ENCODE data around the gene TTC13.
"Not testable (repeated sequence)": the region's sequence is repeated elsewhere in the genome, so short reads cannot be mapped to it uniquely, and the experiment has no call there.

Gene TTC13

DNA sequence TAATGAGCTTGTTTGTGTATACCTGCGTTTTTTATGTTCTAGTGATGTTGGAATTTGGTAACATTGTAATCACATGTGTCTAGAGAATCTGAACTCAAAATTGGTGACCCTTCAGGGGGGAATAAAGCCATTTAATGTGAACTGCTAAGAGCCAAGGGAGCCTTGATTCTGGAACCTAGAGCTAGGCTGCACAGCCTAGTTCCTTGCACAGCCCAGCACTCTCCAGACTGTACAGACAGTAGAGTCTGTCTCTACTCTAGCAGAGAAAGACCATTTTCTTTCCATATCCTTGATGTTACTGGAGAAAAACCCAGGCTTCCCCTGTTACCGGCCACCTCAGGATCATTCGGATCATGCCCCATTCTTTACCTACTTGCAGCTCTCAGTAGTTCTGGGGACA is 8.8 kb upstream of the TTC13 start:
- no peak for DNase-seq

DNA sequence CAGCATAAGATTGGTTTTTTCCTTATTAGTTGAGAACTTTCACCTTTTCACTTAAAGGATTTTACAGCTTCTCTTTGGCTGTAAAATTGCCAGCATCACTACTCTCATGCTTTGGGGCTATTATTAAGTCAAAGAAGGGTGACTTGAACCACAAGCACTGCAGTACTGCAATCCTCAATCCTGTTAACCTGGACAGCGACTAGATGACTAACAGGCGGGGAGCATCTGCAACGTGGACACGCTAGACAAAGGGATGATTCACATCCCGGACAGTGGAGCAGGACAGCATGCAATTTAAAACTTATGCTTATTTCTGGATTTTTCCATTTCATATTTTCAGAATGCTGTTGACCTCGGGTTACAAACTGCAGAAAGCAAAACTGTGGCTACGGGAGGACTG is 8.3 kb upstream of the TTC13 start:
- DNase-seq: no peak

DNA sequence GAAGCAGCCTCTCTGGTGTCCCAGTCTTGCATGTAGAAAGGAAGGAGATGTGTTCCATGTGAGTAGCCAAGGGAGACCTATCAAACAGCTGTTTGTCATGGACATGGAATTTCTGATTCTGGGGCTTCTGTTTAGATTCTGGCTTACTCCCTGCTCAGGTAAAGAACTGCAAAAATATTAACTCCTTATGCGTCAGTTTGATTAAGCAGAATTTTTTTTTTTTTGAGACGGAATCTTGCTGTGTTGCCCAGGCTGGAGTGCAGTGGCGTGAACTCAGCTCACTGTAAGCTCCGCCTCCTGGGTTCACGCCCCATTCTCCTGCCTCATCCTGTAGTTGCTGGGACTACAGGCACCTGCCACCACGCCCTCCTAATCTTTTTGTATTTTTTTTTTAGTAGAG is 7.0 kb upstream of the TTC13 start:
- no peak for DNase-seq

DNA sequence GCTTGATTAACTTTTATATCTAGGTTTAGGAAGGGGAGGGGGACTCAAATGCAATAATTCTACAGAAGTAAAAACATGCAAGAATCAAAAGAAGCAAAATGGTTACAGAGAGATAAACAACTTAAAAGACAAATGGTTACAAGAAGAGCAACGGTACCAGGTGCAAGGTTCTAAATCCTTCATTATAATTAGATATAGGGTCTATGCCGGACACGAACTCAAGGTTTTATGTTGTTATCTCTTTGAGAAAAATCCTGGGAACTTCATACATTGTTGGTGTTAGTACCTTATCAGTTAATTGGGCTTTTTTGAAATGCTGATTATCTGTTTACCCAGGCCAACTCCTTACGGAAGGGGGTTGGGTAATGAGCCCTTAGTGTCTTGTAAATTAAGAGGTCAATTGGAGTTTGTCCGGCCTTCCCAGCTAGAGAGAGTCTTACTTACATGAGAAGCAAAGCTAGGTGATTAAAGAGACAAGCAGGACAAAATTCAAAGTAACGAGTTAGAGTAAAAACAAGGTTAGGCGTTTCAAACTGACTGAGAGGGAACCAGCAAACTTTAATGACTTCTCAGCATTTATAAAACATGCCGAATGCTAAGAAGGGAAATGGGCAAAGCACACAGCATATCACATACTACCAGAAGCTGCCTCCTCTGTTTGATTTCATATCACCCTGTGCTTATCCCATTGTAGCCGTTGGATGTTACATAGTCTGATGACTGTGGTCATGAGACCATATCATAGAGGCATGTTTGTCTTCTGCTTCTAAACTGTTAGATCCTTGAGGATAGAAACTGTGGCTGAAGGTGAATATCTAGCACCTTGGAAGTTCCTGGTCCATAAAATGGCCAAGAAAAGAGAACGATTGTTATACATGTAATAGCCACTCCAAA is 6.2 kb upstream of the TTC13 start:
- DNase-seq: not testable (repeated sequence)

DNA sequence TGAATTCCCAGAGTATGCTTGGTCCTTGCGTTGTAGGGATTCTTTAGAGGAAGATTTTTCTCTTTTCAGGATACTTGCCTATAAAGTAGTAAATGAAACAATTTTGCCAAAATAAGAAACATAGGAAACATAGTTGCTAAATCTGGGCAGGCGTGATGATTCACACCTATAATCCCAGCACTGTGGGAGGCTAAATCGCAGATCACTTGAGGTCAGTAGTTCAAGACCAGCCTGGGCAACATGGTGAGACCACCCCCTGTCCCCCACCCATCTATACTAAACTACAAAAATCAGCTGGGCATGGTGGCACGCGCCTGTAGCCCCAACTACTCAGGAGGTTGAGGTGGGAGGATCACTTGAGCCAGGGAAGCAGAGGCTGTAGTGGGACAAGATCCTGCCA is 5.2 kb upstream of the TTC13 start:
- DNase-seq: no peak

DNA sequence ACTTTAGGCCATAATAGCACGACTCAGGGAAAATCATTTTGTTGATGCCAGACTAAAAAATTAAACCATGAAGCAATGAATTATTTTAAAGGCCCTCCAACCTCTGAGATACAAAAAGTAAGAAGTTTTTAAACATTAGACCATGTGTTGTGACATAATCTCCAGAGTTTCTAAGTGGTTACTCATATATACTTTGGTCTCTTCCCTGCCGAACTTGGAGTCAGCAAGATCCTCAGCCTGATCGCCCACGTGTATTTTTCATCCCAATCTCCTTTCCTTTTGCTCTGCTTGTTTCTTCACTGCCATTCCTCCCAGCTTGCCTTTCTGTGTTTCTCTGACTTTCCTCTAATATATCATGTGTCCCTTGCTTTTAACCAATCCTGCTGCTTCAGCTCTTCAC is 4.0 kb upstream of the TTC13 start:
- DNase-seq: no peak

DNA sequence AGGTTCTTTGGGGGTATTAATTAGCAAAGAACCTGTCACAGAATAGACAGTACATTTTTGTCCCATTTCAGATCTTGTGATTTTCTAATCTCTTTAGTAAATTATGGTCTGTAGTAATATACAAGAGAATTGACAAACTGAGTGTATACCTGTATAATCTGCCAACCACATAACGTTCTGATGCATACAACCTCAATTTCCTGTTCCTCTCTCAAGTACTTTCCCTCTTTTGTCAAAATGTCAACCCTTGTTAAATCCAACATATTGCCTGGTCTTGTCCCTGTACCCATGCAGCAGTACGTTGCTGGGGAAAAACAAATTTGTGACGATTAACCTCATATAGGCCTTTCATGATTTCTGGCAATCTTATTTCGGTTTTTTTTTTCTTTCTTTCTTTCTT is 1.3 kb upstream of the TTC13 start:
- DNase-seq: no peak

DNA sequence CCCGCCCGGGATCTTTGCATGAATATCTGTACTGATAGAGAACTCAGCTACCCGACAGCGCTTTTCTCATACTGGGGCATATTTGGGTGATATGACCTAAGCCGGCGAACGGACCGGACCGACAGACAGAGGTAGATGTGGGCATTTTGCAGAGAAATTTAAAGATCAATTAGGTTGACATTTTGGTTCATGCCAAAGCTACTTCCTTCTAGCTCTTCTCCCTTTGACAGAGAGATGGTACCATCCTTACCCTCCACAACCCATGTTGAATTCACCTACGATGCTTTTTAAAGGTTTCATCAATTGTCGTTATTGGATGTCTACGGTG is 692 bp upstream of the TTC13 start:
- DNase-seq: no peak

DNA sequence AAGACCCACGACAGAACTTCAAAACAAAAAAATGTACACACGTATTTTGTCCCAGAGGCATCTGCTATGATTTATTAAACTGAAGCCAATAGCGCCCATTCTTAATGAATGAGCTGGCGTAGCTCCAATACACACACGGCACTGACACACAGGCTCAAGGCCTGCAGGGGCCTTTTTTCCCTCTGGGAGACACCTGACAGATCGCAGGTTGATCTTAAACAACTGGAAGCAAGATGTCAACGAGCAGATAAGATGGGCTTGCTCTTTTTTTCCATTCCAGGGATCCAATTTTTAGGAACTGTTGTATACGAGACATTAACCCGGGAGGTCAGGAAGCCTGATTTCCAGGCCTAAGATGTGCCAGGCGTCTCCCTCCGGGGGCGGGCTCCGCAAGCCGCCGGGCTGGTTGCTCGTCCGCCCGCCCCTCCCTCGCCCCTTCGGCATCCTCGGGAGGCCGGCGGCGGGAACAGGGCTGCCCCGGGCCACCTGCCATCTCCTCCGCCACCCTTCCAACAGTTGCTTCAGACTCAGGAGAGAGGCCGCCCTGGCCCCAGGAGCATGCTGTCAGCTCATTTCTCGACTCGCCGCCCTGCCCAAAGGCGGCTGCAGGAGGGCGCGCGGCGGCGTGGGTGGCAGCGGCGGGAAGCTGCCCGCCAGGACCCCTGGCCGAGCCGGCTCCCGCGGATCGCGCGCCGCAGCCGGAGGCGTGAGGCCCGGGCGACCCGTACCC is 735 bp downstream of the TTC13 start:
- DNase-seq: no peak

DNA sequence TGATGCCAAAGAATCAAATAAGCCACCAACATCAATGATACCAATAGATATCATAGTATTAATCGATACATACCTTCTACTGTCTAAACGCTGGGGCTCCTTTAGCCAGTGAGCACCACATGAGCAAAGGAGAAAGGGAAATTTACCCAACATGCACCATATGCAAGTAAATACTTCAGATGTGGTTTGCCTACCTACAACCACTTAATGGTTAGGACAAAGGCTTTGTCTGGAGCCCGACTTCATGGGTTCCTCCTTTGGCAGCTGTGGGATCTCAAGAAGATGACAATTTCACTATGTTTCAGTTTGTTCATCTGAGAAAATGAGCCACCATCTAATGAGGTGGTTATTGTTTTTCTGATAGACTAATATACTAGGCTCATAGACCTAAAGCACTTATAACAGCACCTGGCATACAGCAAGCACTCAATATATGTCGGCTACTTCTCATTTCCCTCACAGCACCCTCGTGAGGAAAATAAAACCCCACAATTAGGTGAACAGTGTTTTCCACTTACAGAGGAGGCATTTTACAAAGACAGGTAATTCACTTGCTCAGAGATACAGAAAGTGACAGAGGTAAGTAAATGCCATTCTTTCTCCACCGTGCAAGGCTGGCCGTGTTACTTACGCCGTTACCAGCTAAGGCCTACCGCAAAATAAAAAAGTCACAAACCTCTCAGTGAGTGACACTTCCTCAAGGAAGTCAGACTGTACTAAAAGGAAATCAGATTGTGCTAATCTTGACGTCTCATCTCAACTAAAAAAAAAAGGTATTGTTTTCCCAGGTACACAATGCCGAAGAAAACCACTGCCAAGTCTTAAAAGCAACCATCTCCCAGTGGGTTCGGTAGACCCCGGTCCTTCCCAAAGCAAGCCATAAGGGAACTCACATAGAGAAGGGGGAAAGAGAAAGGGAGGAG is 1.6 kb downstream of the TTC13 start:
- DNase-seq: no peak

DNA sequence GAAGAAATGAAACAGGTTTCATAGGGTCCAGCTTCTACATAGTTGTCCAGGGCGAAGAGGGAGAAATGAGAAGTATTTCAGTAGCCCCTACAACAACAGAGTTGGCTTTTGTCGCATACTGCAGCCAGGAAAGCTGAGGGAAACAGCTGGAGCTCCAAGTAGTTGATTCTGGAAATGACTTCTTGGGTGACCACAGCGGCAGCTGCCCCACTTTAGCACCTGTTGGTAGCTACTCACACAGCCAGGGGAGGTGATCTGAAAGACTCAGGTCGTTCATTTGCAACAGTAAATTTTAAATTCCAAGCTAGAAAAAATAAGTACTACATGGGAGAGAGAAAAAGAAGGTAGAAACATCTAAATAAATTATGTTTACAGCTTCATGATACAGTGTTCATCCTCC is 2.3 kb downstream of the TTC13 start:
- no peak for DNase-seq

DNA sequence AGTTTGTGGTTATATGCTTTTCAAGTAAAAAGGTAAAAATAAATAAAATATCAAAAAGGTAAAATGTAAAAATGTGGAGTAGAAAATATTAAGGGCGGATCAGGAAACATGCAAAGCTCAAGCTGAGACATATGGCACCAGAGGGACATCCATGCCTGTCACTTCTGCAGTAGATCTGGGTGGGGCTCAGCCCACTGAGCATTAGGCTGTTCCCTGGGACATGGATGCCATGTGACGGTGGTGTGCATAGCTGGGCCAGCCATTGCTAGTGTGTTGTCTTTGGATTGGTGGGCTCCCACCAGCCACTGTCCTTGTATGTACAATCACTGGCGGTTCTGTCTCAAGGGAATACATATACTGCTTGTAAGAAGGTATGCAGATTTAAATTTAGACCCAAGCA is 3.0 kb downstream of the TTC13 start:
- DNase-seq: no peak

DNA sequence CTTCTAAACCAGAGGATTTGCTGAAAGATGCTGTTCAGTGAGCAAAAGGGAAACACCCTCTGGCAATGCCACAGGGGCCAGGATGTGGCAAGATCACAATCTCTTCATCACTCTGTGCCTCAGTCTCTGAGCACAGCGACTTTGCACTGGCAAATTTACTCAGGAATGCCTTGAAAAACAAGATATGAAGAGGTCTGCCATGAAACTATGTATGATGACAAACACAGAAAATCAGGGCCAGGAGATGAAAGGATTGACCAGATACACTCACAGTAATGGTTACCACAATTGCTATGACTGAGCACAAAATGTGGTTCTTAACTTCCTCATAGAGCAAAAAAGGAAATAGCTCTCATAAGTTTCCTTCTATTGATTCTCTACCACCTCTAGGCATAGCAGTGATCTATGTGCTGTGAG is 5.8 kb downstream of the TTC13 start:
- no peak for DNase-seq

DNA sequence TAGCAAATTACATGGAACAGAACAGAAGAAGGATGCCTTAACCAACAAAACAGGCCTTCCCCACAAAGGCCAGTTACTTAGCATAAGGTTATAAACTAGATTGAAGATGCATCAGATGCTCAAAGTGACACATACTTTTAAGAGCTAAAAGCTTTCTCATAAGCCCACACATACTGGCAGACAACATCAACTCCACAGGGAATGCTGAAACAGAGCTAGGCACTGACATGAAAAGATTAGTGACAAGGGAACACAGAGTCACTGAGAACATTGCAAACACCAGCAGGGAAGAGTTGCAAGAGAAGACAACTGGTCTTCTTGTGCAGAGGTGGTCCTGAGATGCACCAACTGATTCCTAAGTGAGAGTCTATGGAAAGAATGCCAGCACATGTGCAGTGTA is 6.9 kb downstream of the TTC13 start:
- DNase-seq: no peak

DNA sequence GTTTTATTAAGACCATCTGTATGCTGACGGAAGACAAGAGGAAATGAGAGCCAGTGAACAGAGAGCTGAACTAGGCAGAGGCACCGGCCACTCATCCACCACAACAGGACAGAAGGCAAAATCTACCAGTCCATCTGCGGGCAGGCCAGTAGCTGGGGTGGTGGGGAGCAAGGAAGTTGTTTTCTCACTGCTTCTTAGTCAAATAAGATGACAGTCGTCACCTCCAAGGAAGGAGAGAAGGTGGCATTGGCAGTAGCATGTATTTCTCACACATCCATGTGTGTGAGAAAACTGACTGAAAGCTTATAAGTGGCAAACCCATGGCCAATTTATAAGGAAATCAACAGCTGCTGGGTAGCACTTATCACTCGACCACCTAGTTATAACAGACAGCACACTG is 8.2 kb downstream of the TTC13 start:
- DNase-seq: no peak

DNA sequence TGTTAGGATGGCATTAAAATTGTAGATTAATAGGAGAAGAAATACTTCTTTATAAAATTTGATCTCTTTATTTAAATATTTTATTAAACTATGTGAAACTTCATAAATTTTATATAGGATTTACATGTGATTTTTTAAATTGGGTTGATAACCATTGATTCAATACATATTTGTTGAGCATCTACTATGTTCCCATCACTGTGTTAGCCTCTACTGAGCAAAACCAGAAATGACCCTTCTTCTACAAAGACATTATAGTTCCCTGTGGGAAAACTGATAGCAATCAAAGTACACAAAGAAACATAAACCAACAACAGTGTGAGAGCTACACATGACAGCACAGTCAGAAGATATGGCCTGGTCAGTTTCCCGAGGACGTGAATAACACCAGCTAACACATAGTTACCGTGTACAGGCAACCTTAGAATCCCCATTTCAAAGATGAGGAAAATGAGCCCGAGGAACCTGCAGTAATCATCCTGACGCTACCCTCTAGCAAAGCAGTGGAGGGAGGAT is 12.2 kb downstream of the TTC13 start:
- no peak for DNase-seq

DNA sequence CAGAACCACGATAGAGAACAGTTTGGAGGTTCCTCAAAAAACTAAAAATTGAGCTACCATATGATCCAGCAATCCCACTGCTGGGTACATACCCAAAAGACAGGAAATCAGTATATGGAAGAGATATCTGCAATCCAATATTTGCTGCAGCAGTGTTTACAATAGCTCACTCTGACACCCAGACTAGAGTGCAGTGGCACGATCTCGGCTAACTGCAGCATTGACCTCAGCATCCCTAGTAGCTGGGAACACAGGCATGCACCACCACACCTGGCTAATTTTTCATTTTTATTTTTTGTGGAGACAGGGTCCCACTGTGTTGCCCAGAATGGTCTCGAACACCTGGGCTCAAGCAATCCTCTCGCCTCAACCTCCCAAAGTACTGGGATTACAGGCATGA is 13.1 kb downstream of the TTC13 start:
- DNase-seq: no peak

DNA sequence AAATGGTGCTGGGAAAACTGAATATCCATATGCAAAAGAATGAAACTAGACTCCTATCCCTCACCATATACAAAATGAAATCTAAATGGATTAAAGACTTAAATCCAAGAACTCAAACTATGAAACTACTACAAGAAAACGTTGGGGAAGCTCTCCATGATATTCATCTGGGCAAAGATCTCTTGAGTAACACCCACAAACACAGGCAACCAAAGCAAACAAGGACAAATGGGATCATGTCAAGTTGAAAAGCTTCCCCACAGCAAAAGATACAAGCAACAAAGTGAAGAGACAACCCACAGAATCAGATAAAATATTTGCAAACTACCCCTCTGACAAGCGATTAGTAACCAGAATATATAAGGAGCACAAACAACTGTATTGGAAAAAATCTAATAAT is 13.8 kb downstream of the TTC13 start:
- no peak for DNase-seq

DNA sequence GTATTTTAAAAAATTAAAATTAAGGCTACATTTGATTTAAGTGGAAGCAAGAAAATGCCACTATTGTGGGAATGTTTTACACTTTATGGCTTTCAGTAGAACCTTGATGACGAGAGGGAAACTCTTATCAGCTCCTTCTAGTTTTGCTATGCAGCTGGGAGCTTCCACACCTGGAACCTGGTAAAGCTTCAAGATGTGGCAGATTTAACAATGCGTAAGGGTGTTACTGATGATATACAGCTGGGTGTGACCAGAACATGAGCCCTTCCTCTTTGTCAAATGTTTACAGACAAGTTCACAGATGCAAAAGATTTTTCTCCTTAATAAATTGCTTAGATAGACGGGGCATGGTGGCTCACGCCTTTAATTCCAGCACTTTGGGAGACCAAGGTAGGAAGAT is 20.3 kb downstream of the TTC13 start:
- no peak for DNase-seq

DNA sequence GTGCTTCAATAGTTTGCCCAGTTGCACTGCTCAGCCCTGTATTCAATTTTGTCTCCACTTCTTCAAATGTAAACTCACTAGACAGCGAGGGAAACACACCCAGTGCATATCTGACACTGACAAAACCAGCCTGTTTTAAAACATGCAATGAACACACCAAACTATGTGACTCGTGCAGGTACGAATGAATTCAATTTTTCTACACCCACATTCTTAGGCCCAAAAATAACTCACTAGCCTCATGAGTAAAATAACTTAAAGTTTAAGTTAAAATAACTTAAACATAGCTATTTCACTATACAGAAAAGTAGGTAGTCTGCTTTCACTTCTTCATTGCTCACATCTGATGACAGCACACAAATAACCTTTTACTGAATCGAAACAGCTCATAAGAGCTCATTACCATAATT is 21.1 kb downstream of the TTC13 start:
- no peak for DNase-seq

DNA sequence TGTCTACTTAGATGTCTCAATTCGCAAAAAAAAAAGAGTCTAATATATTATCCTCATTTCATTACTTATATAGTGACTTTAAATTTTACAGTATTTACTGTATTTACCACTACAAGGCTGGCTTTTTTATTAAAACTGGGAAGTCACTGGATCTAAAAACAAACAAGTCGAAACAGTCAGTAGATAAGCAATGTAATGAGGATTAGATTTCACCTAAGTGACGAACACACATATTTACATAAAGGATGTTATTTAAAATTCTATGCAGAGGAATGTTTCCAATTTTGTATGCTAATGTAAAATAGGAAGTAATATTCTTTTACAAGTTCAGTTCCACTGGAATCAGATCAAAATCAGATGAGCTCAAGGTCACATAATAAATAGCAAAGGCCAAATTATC is 28.3 kb downstream of the TTC13 start:
- DNase-seq: no peak

DNA sequence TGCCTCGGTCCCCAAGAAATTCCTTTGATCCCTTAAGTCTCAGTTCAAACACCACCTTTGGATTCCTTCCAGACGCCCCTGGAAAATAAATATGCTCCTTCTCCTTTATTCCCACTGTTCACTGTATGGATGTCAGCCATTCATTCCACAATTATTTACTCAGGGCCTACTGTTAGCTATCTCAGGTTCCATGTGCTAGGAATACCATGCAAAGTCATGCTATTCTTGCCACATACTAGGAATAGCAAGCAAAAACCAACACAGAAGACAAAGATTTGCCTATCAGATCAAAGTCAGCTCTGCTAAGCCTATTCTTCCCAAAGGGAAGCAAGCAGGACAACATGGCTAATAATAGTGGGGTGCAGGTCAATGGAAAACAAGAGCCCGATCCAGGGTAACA is 29.8 kb downstream of the TTC13 start:
- DNase-seq: no peak

DNA sequence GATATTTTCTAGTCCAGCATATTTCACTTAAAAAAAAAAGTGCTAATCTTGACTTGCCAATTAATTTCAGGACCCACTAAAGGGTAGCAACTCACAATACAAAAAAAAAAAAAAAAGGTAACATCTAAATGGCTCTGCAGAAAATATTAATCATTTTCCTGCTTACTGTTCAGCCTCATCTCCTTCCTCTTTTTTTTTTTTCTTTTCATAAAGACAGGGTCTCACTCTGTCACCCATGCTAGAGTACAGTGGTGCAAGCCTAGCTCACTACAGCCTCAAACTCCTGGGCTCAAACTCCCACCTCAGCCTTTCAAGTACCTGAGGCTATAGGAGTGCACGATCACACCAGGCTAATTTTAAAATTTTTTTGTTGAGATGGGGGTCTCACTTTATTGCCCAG is 30.4 kb downstream of the TTC13 start:
- no peak for DNase-seq

All from NCI-H446 treated with DMSO at 0.1 percent for 48 hours (cell line).